ENCODE measurements around the gene UBE2A.

UBE2A gene

GRCh38 chrX:119607018-119607389 is 32.6 kb downstream of the UBE2A start:
- DNase-seq (ENCODE audit: low spot score) = no peak
- Histone ChIP-seq H3K4me1 (ENCODE audit: insufficient read depth, poor library complexity, severe bottlenecking) (peaks cover 5% of the 10 kb centered on the region), H3K4me3 (ENCODE audit: severe bottlenecking) (peak overlapping the region; percentile 68), H3K27me3 (ENCODE audit: insufficient read depth, poor library complexity, severe bottlenecking) (no peaks in the 10 kb centered on the region), H3K36me3 (ENCODE audit: low read depth) (no peaks in the 10 kb centered on the region), H3K27ac (ENCODE audit: poor library complexity, severe bottlenecking) (no peak overlapping the region), H3K9me3 (ENCODE audit: severe bottlenecking) (no peaks in the 10 kb centered on the region)
- TF ChIP-seq CTCF (IDR thresholded peaks at IDR 0.05; ENCODE audit: poor library complexity, severe bottlenecking) = no peak
- no peak; the same call in 2 of the 3 replicates for ATAC-seq (ENCODE audit: low read depth)

- no peaks in the 10 kb centered on the region for H3K27me3 ChIP-seq (ENCODE audit: insufficient read depth, poor library complexity, severe bottlenecking)
- H3K27ac ChIP-seq (ENCODE audit: poor library complexity, severe bottlenecking) = no peak overlapping the region
- no peaks in the 10 kb centered on the region for H3K9me3 ChIP-seq (ENCODE audit: severe bottlenecking)
- H3K4me3 ChIP-seq (ENCODE audit: severe bottlenecking) = no peak overlapping the region
- H3K4me1 ChIP-seq (ENCODE audit: insufficient read depth, poor library complexity, severe bottlenecking) = no peaks in the 10 kb centered on the region
- ATAC-seq (ENCODE audit: low read depth) (no peak), DNase-seq (ENCODE audit: low spot score) (no peak)
- no peak for TF ChIP-seq CTCF (IDR thresholded peaks at IDR 0.05; ENCODE audit: poor library complexity, severe bottlenecking)
- H3K36me3 ChIP-seq (ENCODE audit: low read depth) = no peaks in the 10 kb centered on the region
Observed at GRCh38 chrX:119614776-119615175, 40.4 kb downstream of the UBE2A start.

GRCh38 chrX:119617517-119618164 is 43.3 kb downstream of the UBE2A start:
- Histone ChIP-seq H3K4me3 (ENCODE audit: severe bottlenecking) (no peak overlapping the region), H3K27ac (ENCODE audit: poor library complexity, severe bottlenecking) (no peak overlapping the region), H3K27me3 (ENCODE audit: insufficient read depth, poor library complexity, severe bottlenecking) (no peaks in the 10 kb centered on the region), H3K9me3 (ENCODE audit: severe bottlenecking) (no peaks in the 10 kb centered on the region), H3K36me3 (ENCODE audit: low read depth) (no peaks in the 10 kb centered on the region), H3K4me1 (ENCODE audit: insufficient read depth, poor library complexity, severe bottlenecking) (no peaks in the 10 kb centered on the region)
- no peak for DNase-seq (ENCODE audit: low spot score)
- no peak for ATAC-seq (ENCODE audit: low read depth)
- TF ChIP-seq CTCF (IDR thresholded peaks at IDR 0.05; ENCODE audit: poor library complexity, severe bottlenecking) = no peak

GRCh38 chrX:119618439-119618838 is 44.1 kb downstream of the UBE2A start:
- no peak overlapping the region for H3K4me3 ChIP-seq (ENCODE audit: severe bottlenecking)
- ATAC-seq (ENCODE audit: low read depth) (no peak), DNase-seq (ENCODE audit: low spot score) (no peak)
- H3K9me3 ChIP-seq (ENCODE audit: severe bottlenecking) = no peaks in the 10 kb centered on the region
- no peaks in the 10 kb centered on the region for H3K36me3 ChIP-seq (ENCODE audit: low read depth)
- H3K27me3 ChIP-seq (ENCODE audit: insufficient read depth, poor library complexity, severe bottlenecking) = no peaks in the 10 kb centered on the region
- H3K27ac ChIP-seq (ENCODE audit: poor library complexity, severe bottlenecking) = no peak overlapping the region
- TF ChIP-seq CTCF (IDR thresholded peaks at IDR 0.05; ENCODE audit: poor library complexity, severe bottlenecking) = no peak
- H3K4me1 ChIP-seq (ENCODE audit: insufficient read depth, poor library complexity, severe bottlenecking) = no peaks in the 10 kb centered on the region
